A673 (cell line): ENCODE measurements around the gene FSTL4.

ENCODE experiments used
- CTCF ChIP-seq: fragments of 300-800, 200-600 bp; sonication (generic); conservative IDR thresholded peaks from 2 replicates; pipeline ENCODE4 v1.5.1; 2017; ENCODE audit warnings: low read depth, mild to moderate bottlenecking, antibody characterized with exemption, low read length, moderate library complexity, mixed read lengths
- EZH2 ChIP-seq: fragments of 200-600 bp; sonication (generic); IDR thresholded peaks from 2 replicates; pipeline ENCODE4 v1.6.1; 2017; ENCODE audit warnings: borderline replicate concordance, low read depth, mild to moderate bottlenecking, mixed read lengths, antibody characterized with exemption, low read length; ENCODE audit not compliant: poor library complexity, severe bottlenecking

- TF ChIP-seq CTCF (no peak), EZH2 (no peak)
Measured at GRCh38 chr5:133198511-133198910, 413.8 kb downstream of the FSTL4 start.
